Measurements from ENCODE around the gene ITPR1. TPM values are rescaled to one million over a fixed set of nuclear protein-coding genes. Genes with fewer than 3 reads are reported as not detected.
A peak's percentile ranks its signal among the peaks of the same experiment; 100 is the strongest.

ITPR1 gene
- total RNA-seq, 1 experiment from 2014 or later: 8.7 TPM

DNA sequence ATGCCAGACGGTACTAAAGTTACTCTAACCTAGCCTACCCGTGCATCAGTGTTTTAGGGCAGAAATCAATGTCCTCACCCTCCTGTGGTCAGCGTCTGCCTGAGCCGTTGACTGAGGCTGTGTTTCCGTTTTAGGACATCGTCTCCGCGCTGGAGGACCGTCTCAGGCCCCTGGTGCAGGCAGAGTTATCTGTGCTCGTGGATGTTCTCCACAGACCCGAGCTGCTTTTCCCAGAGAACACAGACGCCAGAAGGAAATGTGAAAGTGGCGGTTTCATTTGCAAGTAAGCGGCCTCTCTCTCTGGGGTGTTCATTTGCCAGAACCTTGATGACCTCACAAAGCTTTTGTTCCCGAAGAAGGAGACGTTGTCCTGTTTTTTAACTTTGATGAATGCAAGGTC is 217.0 kb downstream of the ITPR1 start:
- Histone ChIP-seq H3K9me3 (ENCODE audit: control insufficient read depth, insufficient read depth, low read depth, low read length) (no peaks in the 10 kb centered on the region), H3K4me3 (ENCODE audit: low read depth in 2 of 2, low read length in 2 of 2) (no peak overlapping the region), H3K4me1 (ENCODE audit: control insufficient read depth, insufficient read depth, low read length) (peaks cover 5% of the 10 kb centered on the region), H3K27ac (ENCODE audit: low read length) (no peak overlapping the region), H3K27me3 (ENCODE audit: control insufficient read depth, insufficient read depth, low read length) (no peaks in the 10 kb centered on the region), H3K36me3 (ENCODE audit: control insufficient read depth, insufficient read depth, low read length) (no peaks in the 10 kb centered on the region)
- DNase-seq (ENCODE audit: low read depth, low spot score) (no peak), ATAC-seq (no peak)
- in situ Hi-C loops (cut with HindIII; ENCODE audit: low pct_unique_long_range_greater_than_20kb, low sequenced_read_pairs): no loop called here
- POLR2A ChIA-PET: no interaction called here
- intact Hi-C loops (cut with micrococcal nuclease; ENCODE audit: unreplicated experiment): no loop called here
- no TSS peak for BruUV-seq (replicated peaks)
- TF ChIP-seq CTCF (IDR thresholded peaks at IDR 0.05): no peak
- no peak for TF ChIP-seq POLR2AphosphoS5 (IDR thresholded peaks at IDR 0.05; ENCODE audit: low read depth, low read length)
- no peak for TF ChIP-seq TCF7L2 (IDR thresholded peaks at IDR 0.05; ENCODE audit: low read depth, low read length)
- no peak for TF ChIP-seq REST (IDR thresholded peaks at IDR 0.05; ENCODE audit: insufficient read depth in 1 of 2, low read depth in 2 of 2, low read length in 1 of 2)
- no peak for TF ChIP-seq SIN3A (IDR thresholded peaks at IDR 0.05; ENCODE audit: borderline replicate concordance, insufficient read depth, low read depth, low read length)
- CTCF ChIA-PET: no interaction called here

DNA sequence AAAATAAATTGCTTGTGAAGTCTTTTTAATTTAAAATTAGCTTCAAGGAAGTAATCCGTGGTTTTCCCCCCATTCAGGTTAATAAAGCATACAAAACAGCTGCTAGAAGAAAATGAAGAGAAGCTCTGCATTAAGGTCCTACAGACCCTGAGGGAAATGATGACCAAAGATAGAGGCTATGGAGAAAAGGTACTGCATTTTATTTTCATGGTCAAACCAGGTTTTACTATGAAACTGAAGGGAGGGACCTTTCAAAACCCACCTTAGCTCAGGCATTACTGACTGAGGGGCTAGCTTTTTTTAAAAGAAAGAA is 218.5 kb downstream of the ITPR1 start:
- peak overlapping the region; percentile 34; the same call in 1 of the 2 replicates for H3K27ac ChIP-seq (ENCODE audit: low read length)

More for the DNA sequence above, 218.5 kb downstream of the ITPR1 start:
- H3K4me1 ChIP-seq (ENCODE audit: control insufficient read depth, insufficient read depth, low read length): peaks cover 5% of the 10 kb centered on the region
- POLR2A ChIA-PET: interaction anchor here (0.5 to 1.1 kb wide), 3 partner anchors 267 to 418 kb away, joined by 3 to 7 read pairs (median 4); partner anchors contain the start of gene BHLHE40
- peak; percentile 46 for TF ChIP-seq CTCF (IDR thresholded peaks at IDR 0.05)
- no peak for TF ChIP-seq POLR2AphosphoS5 (IDR thresholded peaks at IDR 0.05; ENCODE audit: low read depth, low read length)
- H3K9me3 ChIP-seq (ENCODE audit: control insufficient read depth, insufficient read depth, low read depth, low read length): no peaks in the 10 kb centered on the region
- ATAC-seq (peak; percentile 71), DNase-seq (ENCODE audit: low read depth, low spot score) (no peak)
- no peak overlapping the region for H3K4me3 ChIP-seq (ENCODE audit: low read depth in 2 of 2, low read length in 2 of 2)
- no TSS peak for BruUV-seq (replicated peaks)
- CTCF ChIA-PET: interaction anchor here (0.6 to 1.5 kb wide), 8 partner anchors 86 to 381 kb away, joined by 3 to 14 read pairs (median 6); partner anchors contain the start of gene BHLHE40
- in situ Hi-C loops (cut with HindIII; ENCODE audit: low pct_unique_long_range_greater_than_20kb, low sequenced_read_pairs) (no loop called here), intact Hi-C loops (cut with micrococcal nuclease; ENCODE audit: unreplicated experiment) (loop anchor here (1.0 kb wide), 1 partner anchor 347 kb away; no protein-coding TSS in a partner anchor)
- no peaks in the 10 kb centered on the region for H3K27me3 ChIP-seq (ENCODE audit: control insufficient read depth, insufficient read depth, low read length)
- no peaks in the 10 kb centered on the region for H3K36me3 ChIP-seq (ENCODE audit: control insufficient read depth, insufficient read depth, low read length)

Measured in Panc1 (cell line).